ENCODE results near the gene PNLIPRP2.

The PNLIPRP2 gene

DNA sequence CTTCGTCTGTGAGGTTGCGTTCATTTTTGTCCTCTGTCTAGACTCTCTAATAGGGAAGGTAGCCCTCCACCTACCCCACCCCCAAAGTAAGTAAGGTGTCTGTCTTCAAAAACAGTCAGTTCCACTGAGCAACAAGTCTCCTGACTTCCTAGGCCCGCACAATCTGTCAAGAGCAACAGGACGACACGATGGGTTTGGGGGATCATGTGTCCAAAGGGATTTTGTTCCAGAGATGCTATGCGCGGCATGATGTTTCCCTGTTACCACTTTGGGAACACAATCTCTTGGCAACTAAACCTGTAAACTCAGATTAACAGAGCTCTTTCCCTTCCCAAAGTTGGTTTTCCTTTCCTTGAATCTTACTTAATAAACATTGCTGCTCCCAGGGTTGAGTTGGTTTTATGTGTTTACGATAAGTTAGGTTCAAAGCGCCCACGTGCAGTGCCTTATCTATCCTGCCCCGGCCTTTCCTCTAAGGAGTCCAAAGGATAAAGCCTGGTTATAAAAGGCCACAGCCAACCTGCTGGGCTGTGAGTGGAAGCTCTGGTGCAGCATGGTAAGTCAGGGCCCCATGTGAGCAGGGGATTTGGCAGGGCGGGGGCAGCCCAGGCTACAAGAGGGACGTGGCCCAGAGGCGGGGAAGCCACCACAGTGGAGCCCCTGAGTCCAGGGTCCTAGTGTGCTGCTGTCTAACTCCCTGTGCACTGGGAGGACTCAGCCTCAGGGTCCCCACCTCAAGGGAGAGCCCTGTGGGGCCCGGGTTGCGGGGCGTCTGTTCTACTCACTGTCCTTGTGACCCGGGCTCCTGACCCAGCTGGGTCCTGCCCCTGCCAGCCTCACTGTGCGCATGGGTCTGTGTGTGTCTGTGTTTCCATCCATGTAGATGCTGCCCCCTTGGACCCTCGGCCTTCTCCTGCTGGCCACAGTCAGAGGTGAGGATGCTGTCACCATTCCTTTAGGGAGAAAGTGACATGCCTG is at the start of gene PNLIPRP2:
Gene PNLIPRP2 (plus strand): TSS at position 531 of the 978 bp plus-strand sequence.
- no peak for DNase-seq (ENCODE audit: low read depth)

DNA sequence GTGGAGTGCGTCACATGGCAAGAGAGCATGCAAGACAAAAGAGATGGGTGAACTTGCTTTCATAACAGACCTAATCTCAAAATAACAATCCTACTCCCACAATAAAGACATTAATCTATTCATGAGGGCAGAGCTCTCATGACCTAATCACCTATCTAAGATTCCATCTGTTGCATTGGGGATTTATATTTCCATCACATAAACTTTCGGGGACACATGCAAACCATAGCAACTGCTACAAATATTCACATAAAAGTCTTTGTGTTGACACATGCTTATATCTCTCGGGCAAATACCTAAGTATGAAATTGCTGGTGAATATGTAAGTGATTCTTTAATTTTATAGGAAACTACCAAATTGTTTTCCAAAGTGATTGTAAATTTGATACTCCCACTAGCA is 46.0 kb upstream of the PNLIPRP2 start:
- DNase-seq (ENCODE audit: low read depth): no peak

DNA sequence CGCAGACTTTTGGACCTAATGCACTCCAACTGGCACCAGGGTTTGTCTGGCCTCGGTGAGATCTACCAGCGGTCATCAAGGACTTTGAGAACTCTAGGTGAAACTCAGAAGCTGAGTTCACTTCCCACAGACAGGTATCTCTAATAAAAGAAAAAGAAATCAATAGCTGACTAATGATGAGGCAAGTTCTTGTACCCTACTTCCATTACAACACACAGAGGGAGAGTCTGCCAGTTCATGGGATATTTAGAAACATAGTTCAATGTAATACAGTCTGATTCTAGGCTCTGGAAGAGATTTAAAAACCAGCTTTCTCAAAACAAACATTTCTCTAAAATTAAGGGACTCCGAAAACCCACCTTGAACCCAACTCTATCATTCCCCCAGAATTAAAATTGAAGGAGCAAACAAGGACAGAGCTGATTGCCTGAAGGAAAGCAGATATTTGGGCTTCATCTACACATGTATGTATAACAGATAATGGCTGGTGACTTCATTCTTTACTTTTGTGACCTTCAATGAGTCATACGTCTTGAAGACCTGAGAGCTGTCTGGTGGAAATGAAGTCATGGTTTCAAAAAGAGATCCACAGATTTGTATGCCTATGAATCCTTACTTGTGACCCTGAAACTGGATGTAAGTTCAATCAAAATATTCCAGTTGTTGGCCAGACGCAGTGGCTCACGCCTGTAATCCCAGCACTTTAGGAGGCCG is 32.7 kb upstream of the PNLIPRP2 start:
- DNase-seq (ENCODE audit: low read depth): no peak

DNA sequence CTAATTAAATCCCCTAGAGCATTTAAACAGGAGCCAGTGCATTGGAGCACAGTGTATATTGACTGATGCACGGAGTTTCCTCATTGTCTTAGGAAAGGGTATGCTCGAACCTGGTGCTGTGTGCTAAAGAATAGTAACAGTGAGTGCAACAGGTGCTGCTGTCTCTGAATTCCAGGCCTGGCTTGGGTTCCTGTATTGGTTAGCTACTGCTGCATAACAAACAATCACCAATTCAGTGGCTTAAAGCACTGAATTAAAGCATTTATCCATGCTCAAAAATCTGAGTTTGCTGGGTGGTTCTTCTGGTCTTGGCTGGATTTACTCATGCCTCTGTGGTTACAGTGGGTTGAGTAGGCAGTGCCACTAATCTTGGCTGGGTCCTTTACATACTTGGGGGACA is 31.8 kb upstream of the PNLIPRP2 start:
- no peak for DNase-seq (ENCODE audit: low read depth)

DNA sequence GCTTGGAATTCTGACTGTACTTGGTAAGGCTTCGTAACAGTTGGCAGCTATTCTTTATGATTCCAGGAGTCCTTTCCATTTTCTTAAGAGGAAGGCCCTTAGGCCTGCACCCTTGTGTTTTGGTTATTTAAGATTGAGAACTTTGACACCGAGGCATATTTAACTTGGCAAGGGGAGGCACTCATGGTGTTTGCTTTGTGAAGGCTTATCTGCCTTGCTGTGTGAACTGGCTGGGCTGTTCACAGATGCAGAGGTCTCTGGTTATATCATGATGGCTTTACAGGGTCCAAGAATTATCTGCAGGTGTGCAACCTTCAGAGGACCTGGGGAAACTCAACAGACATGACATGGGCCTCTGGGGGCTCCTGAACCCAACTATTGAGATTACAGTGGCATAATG is 30.8 kb upstream of the PNLIPRP2 start:
- no peak for DNase-seq (ENCODE audit: low read depth)

DNA sequence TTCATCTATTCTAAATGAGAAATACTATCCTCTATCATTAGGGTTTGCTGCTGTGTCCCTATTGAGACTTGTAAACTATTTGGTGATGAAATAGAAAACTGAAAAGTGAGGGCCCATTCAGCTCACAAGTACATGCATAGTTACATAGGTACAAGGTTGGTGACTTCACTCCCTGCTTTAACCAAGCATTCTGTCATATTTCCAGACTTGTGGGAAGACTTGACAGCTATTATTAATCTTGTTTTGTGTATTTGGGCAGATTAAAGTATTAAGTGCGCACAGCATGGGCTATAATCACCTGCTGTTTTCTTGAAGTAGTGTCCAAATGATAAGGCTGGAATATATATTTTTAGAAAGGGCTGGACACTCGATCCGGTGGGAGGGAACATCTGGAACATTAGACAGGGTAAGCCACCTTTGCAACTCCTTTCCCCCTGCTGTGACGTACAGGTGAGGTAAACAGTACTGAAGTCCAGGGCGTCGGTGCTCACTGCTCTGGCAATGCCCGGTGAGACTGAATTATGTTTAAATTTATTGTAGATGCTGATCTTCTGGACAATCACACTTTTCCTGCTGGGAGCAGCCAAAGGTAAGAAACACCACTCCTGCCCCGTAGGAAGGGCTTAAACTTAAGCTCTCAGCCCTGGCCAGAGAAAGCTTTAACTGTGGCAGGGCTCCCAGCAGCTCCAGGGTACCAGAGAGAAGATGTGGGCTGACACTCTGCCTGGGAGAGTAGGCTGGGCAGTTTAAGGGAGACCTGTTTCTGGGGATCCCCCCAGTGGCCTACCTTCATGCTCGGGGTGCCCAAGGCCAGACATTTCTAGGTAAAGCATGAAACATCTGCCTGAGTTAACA is 29.9 kb upstream of the PNLIPRP2 start, which contains the start of gene PNLIPRP1:
Gene PNLIPRP1 (plus strand): TSS at position 370 of the 855 bp plus-strand sequence. CDS start 171 bp downstream, at position 541.
- no peak for DNase-seq (ENCODE audit: low read depth)

DNA sequence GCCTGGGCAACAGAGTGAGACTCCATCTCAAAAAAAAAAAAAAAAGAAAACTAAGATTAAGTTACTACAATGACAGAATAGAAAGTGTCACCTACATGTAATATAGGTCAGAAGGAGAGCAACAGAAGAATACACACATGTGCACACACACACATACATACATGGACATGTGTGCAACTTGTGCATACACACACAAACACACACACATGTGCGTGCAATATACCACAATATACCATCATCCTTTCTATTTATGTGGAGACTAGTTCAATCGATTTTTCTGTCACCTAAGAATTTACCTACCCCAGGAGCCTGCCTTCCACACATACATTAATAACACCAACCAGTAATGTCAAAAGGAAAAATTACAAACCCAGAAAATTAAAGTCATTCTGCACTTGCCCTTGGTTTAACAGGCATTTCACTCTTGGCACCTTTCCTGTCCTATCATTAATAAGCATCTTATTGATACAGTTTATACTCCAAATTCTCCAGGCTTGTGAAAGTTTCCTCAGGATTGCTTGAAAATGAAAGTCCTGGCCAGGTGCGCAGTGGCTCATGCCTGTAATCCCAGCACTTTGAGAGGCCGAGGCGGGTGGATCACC is 27.5 kb upstream of the PNLIPRP2 start:
- no peak for DNase-seq (ENCODE audit: low read depth)

DNA sequence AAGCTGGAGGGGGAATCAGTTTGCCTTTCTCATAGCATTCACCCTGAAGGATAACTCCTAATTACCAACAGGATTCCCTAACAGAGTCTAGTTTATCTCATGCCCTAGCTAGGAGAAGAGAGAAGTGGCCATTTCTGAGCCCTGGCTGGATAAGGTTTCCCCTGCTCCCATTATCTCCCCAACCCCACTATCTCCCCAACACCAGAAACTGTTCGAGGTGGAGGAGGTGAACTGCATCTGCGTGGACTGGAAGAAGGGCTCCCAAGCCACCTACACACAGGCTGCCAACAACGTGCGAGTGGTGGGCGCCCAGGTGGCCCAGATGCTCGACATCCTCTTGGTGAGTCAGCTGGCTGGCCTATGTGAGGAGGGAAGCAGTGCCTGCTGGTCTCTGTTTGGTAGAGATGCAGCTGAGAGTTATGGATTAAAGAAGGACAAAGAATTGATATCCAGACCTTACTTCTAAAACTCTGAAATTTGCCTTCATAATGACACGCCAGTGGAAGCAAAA is 26.2 kb upstream of the PNLIPRP2 start:
- DNase-seq (ENCODE audit: low read depth): no peak

DNA sequence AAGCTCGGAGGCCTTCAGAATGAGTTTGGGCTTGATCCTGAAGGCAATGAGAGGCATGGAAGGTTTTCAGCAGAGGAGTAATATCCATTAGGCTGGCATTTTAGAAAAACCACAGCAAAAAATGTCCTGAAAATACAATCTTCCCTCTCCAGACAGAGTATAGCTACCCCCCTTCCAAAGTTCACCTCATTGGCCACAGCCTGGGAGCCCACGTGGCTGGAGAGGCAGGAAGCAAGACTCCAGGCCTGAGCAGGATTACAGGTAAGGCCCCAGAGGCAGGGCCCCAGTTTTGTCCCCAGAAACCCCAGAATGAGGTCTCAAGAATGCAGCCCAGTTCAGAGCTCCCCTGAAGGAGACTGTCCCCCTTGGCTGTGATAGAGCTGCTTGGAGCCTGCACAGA is 24.7 kb upstream of the PNLIPRP2 start:
- DNase-seq (ENCODE audit: low read depth): no peak

DNA sequence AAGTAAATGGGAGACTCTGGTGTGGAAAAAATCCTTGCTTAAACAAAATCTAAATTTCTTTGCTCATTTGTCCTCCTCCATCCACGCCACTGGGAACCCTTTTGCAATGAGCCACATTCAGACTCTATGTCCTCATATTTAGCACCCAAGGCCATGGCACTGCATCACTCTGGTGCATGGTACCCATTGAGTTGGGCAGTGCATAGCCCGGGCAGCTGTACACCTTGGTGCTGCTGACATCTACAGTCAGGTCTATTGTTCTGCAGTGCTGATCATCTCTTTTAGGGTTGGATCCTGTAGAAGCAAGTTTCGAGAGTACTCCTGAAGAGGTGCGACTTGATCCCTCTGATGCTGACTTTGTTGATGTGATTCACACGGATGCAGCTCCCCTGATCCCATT is 23.2 kb upstream of the PNLIPRP2 start:
- DNase-seq (ENCODE audit: low read depth): no peak

DNA sequence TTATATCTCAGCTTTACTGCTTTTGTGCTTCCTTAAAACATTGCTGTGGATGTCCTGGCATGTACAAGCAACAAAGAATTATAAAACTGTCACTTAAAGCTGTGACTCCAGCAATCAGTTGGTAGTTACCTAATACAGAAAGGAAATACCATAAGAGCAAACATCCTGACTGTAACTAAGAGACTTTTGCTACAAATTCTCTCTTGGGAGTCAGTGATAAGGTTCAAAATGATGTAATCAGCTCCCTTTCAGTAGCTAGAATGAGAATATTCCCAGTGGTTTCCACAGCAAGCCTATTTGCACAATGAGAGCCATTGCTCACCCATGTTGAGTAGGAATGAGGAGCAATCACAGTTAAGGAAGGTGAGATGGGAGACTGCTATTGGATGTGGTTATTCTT is 22.4 kb upstream of the PNLIPRP2 start:
- no peak for DNase-seq (ENCODE audit: low read depth)

DNA sequence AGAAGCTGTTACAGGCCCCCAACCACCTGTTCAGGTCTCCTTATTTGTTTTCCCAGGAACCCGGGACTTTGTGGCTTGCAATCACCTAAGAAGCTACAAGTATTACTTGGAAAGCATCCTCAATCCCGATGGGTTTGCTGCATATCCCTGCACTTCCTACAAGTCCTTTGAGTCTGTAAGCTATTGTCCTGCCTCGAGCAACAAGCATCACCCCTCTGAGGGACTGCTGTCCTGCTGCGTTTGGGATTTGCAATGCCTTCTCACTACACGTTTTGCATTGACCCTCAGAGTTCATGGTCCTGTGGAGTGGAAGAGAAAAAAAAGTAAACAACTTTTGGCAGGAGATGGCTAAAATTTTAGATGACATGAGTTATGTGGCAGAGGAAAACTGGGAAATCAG is 20.8 kb upstream of the PNLIPRP2 start:
- DNase-seq (ENCODE audit: low read depth): no peak

DNA sequence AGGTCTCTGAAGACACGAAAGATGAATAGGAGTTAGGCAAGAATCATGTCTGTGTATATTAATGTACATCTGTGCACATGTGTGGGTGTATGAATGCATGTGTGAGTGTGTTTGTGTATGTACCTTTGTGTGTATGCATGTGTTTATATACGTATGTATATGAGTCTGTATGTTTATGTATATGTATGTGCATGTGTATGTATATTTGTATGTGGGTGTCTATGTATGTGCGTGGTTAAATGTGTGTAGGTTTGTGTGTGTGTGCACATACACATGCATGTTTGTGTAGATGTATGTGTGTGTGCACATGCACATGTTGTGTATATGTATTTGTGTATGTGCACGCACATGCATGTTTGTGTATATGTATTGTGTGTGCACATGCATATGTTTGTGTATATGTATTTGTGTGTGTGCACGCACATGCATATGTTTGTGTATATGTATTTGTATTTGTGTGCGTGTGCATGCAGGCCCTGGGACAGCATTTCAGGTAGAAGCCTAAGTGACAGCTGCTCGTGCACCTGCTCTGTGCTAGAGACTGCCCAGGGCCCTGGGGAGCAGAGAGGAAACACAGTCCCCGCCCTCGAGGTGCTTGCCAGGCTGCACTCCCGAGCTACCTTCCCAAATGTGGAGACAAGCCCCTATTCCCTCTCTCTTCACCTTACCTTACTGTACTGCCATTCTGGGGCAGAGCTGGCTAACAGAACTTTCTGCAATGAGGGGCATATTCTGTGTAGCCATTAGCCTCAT is 17.9 kb upstream of the PNLIPRP2 start:
- DNase-seq (ENCODE audit: low read depth): no peak

DNA sequence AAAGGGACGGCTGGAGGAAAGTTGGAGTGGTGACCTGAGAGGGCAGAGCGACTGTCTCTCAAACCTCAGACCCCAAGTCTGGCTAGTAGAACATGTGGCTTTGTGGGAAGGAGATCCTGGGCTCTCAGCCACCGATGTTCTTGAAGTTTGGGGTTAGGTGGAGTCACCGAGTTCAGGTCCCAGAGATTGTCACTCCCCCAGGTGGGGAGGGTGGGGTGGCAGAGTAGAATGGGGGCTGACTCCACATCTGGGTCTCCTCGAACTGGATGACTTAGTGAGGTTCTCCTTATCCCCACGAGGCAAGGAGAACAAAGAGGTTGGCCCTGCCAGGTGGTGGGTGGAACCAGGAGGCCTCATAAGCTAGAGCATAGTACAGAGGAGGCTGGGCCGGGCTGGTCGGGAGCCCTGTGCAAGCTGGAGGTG is 14.7 kb upstream of the PNLIPRP2 start:
- DNase-seq (ENCODE audit: low read depth): no peak

DNA sequence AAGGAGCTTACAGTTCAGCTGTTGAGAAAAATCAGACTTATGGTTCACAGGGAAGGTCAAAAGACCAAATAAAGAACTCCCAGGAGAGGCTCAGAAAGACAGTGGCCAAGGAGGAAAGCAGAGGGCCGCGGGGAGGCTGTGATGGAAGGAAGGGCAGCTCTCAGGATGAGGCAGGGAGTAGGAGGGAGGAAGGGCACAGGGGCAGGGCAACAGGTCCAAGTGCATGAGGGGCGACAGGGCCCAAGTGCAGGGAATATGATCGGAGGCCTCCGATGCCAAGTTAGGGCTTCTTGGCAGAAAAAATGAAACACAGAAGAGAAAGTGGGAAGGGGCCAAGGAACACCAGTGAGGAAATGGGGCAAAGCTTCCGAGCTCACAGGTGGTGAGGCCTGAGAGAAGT is 13.4 kb upstream of the PNLIPRP2 start:
- no peak for DNase-seq (ENCODE audit: low read depth)

DNA sequence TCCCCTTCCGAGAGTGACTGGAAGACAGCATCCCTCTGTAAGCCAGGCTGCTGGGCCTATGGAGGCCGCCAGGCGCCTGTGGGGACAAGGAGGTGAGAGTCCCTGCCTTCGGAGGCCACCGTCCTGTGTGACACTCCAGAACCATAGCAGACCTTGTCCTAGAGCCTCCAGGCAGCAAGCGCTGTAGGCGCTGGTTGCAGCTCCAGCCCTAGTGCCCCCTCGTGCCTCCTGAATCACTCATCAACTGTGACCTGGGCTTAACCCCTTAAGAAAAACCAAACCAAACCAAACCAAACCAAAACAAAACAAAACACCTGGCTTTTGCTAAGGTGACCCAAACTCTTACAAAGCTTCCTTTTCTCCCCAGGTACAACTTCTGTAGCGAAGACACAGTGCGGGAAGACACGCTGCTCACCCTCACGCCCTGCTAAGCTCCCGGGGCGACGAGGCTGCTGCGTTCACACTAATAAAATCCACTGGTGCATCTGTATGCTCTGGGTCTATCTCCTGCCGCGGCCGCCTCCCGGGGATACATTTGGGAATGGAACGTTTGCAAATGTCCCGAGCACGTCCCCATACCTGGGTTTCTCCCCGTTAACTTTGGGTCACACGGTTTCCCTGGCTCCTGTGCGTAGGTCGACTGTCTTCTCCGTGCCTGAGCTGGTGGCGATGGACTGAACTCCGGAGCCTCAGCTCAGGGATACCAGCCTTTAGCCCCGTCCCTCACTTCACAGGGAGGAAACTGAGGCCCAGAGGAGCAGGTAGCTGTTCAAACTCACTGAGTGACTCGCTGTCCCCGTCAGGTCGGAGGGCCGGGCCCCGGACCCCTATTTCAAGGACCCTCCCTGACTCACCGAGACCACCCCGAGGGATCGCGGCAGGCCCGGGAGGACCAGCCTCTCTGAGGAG is 11.8 kb upstream of the PNLIPRP2 start:
- no peak for DNase-seq (ENCODE audit: low read depth)

DNA sequence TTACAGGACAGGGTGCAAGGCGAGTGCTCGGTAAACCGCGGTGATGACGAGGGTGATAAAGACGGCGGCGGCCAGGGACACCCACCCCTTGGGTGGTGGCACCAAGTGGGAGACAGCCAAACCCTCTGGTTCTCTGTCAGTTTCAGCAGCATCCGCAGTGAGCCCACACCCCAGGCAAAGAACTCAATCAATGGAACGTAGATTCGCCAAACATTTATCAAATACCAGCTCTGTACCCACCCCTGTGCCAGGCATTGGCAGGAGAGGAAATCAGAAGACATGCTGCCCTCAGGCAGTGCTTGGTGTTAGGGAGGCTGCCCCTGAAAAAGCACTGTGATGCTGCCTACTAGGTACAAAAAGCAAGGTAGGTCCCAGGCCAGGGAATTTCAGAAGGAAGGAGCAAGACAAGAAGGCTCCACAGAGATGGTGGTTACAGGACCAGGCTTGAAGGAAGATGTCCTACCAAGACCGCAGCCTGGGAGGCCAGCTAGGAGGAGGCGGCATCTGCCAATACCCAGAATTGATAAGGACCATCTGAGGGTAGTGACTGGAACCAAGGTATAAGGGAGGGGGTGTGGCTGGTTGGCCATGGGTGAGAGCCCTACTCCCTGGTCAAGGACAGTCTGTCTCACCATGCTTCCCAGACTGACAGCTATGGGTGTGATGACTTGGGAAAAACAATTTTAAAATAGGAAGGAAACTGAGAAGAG is 10.2 kb upstream of the PNLIPRP2 start:
- no peak for DNase-seq (ENCODE audit: low read depth)

DNA sequence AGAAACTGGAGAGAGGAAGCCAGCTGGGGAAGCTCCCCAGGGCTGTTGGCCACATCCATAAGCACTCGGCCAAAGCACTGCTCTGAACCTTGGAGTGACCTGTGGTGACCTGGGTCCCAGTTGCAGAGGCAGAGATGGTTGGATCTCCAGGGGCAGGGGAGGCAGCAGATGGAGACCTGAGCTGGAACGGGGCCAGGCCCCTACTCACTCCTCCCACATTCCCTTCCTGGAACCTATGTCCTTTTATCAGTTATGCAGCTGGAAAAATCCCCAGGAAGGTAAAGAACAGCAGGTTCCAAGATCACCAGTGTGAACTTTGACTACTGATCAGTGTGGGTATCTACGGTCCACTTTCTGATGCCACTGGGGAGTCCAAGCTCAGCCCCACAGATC is 9.6 kb upstream of the PNLIPRP2 start:
- DNase-seq (ENCODE audit: low read depth): no peak

All from stimulated activated CD8-positive, alpha-beta memory T cell treated with anti-CD3 and anti-CD28 coated beads, Interleukin-4, amount 100 ng/mL, for 24 hours (primary cell).